Right atrium auricular region (tissue), 2 donors: ENCODE data around the gene FAM209A. TPM values are rescaled to one million over a fixed set of nuclear protein-coding genes. Genes with fewer than 3 reads are reported as not detected.

Source experiments
- DNase-seq: peaks from one replicate; pipeline ENCODE4 v3.0.0-alpha.2; 2019; ENCODE audit warnings: low spot score
- H3K27ac ChIP-seq, 2 donors: fragments of 200-600 bp; sonication (generic); 1 replicate in 1 of 2; 2 replicates in 1 of 2; pipeline ENCODE4 v1.5.1; 2016 to 2019
- H3K27me3 ChIP-seq, 2 donors: fragments of 200-600 bp; sonication (generic); one replicate each; pipeline versions ENCODE4 v1.5.1 to v1.6.0; 2017 to 2019
- H3K36me3 ChIP-seq: fragments of 200-600 bp; sonication (generic); one replicate; pipeline ENCODE4 v1.5.1; 2016
- H3K4me1 ChIP-seq, 2 donors: fragments of 200-600 bp; sonication (generic); one replicate each; pipeline versions ENCODE4 v1.5.1 to v1.6.0; 2017 to 2019
- H3K4me3 ChIP-seq, 2 donors: fragments of 200-600 bp; sonication (generic); 1 replicate in 1 of 2; 2 replicates in 1 of 2; pipeline ENCODE4 v1.5.1; 2017 to 2019; ENCODE audit warnings: mild to moderate bottlenecking in 1 of 2, moderate library complexity in 1 of 2
- H3K9me3 ChIP-seq, 2 donors: fragments of 200-600 bp; sonication (generic); one replicate each; pipeline ENCODE4 v1.5.1; 2019
- total RNA-seq, 2 donors: library from RNA; depleted of rRNA; stranded (reverse); fragments of >200 nt; gene quantifications; one replicate each; pipeline ENCODE4 v1.1.0, GENCODE V29; 2016
- TF ChIP-seq, protein P1 (sequence below), 2 donors: fragments of 200-600 bp; sonication (generic); IDR thresholded peaks; one replicate each; pipeline ENCODE4 v1.5.1; 2019; ENCODE audit warnings: antibody characterized with exemption in 2 of 2

Gene FAM209A
- total RNA-seq, 2 donors from 2014 or later, result not detected

DNA sequence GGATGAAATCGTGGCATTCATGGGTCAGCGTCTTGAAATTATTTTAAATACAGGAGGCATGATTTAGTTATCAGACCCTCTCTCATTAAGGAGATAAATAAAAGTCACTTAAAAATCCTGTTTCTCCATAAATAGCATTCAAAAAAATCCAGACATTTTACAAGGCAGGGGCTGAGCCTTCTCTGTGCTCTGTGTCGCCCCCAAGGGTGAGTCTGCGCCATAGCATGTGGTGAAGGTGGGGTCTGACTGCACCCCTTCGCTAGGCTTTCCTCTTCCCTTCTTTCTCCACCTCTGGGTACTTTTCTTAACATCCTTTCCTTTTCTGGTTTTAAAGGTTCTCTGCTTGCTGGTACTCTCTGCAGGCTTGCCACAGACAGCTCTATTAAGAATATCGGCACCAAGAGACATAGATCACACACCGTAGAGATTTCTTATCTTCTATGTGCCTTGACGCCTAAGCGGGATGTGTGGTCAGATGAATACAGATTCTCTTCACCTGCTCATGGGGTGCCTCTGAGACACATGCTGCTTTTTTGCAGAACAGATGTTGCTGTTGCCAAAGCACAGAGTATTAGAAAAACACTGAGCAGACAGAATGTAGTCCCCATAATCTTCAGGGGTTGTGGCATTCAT is 20.1 kb upstream of the FAM209A start:
- Histone ChIP-seq H3K27me3 (no peaks in the 10 kb centered on the region), H3K36me3 (no peaks in the 10 kb centered on the region), H3K9me3 (no peaks in the 10 kb centered on the region), H3K4me1 (no peaks in the 10 kb centered on the region), H3K4me3 (no peak overlapping the region), H3K27ac (no peak overlapping the region)
- DNase-seq, result no peak
- TF ChIP-seq, protein P1, sequence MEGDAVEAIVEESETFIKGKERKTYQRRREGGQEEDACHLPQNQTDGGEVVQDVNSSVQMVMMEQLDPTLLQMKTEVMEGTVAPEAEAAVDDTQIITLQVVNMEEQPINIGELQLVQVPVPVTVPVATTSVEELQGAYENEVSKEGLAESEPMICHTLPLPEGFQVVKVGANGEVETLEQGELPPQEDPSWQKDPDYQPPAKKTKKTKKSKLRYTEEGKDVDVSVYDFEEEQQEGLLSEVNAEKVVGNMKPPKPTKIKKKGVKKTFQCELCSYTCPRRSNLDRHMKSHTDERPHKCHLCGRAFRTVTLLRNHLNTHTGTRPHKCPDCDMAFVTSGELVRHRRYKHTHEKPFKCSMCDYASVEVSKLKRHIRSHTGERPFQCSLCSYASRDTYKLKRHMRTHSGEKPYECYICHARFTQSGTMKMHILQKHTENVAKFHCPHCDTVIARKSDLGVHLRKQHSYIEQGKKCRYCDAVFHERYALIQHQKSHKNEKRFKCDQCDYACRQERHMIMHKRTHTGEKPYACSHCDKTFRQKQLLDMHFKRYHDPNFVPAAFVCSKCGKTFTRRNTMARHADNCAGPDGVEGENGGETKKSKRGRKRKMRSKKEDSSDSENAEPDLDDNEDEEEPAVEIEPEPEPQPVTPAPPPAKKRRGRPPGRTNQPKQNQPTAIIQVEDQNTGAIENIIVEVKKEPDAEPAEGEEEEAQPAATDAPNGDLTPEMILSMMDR (IDR thresholded peaks at IDR 0.05), result peak in 1 of 2 donors; percentile 20

DNA sequence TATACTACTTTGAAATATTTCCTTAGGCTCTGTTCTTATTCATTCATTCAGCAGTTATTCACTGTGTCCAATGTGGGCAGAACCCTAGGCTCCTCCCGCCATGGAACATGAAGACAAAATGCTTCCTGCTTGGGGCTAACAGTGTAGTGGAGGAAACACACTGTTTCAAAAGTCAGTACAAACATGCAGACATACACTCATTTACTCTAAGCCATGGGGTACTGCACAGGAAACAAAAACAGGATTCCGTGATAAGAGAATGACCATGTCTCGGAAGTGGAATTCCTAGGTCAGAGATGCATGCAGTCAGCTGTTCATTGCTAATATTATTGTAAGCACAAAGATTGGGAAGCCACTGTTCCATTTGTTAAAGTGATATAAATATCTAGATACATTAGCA is 18.4 kb upstream of the FAM209A start:
- no peak overlapping the region for H3K27ac ChIP-seq
- no peaks in the 10 kb centered on the region for H3K27me3 ChIP-seq
- TF ChIP-seq, protein P1 (IDR thresholded peaks at IDR 0.05), result no peak
- no peak overlapping the region for H3K4me3 ChIP-seq
- H3K9me3 ChIP-seq, result no peaks in the 10 kb centered on the region
- H3K36me3 ChIP-seq, result no peaks in the 10 kb centered on the region
- H3K4me1 ChIP-seq, result no peaks in the 10 kb centered on the region
- DNase-seq, result no peak

DNA sequence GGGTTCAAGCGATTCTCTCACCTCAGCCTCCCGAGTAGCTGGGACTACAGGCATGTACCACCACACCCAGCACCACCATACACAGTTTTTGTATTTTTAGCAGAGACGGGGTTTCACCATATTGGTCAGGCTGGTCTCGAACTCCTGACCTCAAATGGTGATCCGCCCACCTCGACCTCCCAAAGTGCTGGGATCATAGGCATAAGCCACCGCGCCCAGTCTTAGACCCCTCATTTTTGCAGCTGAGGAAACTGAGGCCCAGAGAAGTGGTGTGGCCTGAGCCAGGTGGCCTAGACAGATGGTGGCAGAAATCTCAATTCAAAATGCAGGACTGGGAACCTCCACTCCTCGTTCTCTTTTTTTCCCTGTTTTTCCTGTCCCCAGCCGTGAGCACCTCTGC is 12.6 kb upstream of the FAM209A start:
- Histone ChIP-seq H3K27ac (no peak overlapping the region), H3K4me3 (no peak overlapping the region), H3K36me3 (peaks cover 15% of the 10 kb centered on the region), H3K9me3 (no peaks in the 10 kb centered on the region), H3K27me3 (no peaks in the 10 kb centered on the region), H3K4me1 (peaks cover 0 to 16% of the 10 kb centered on the region in 2 donors)
- DNase-seq, result no peak
- TF ChIP-seq, protein P1 (IDR thresholded peaks at IDR 0.05), result no peak

- H3K4me1 ChIP-seq, result peaks cover 0 to 19% of the 10 kb centered on the region in 2 donors
- no peaks in the 10 kb centered on the region for H3K27me3 ChIP-seq
- no peak overlapping the region for H3K27ac ChIP-seq
- no peak overlapping the region for H3K4me3 ChIP-seq
- peaks cover 30% of the 10 kb centered on the region for H3K36me3 ChIP-seq
- TF ChIP-seq, protein P1 (IDR thresholded peaks at IDR 0.05), result no peak
- no peaks in the 10 kb centered on the region for H3K9me3 ChIP-seq
- DNase-seq, result no peak
Observed at GRCh38 chr20:56513161-56514150, 11.1 kb upstream of the FAM209A start.

DNA sequence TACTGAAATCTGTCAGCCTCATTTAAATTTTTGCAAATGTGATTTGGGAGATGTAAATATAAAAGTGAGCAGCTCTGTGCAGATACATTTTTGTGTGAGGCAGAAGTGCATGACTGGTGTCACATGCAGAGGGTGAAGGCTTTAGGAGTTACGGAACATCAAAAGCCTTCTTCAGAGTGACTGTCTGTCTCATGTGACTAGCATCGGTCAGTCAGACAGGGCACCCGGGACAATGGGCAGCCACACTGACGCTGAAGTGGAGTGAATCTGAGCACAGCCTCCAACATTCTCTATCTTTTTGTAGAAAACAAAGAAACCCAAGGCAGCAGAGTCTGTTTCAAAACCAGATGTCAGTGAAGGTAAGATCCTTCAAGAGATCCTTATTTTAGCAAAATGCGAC is 7.9 kb upstream of the FAM209A start:
- Histone ChIP-seq H3K27ac (peak overlapping the region in 1 of 2 donors; percentile 16), H3K36me3 (peaks cover 52% of the 10 kb centered on the region), H3K27me3 (no peaks in the 10 kb centered on the region), H3K4me3 (no peak overlapping the region), H3K9me3 (peaks cover 4 to 21% of the 10 kb centered on the region in 2 donors), H3K4me1 (peaks cover 0 to 19% of the 10 kb centered on the region in 2 donors)
- TF ChIP-seq, protein P1 (IDR thresholded peaks at IDR 0.05), result no peak
- no peak for DNase-seq
